Measurements from ENCODE around the gene DDX41. TPM values are rescaled to one million over a fixed set of nuclear protein-coding genes. Genes with fewer than 3 reads are reported as not detected.

The DDX41 gene
- total RNA-seq, 1 experiment from 2014 or later: 136 TPM

- no peak for TF ChIP-seq ARID4B (CRISPR knock-in tag; IDR thresholded peaks at IDR 0.05; ENCODE audit: borderline replicate concordance)
- TF ChIP-seq NR3C1 (CRISPR knock-in tag; conservative IDR thresholded peaks at IDR 0.05; ENCODE audit: low read depth): no peak
- no peak for TF ChIP-seq ZNF671 (CRISPR knock-in tag; IDR thresholded peaks at IDR 0.05)
- TF ChIP-seq CBFB (CRISPR knock-in tag; IDR thresholded peaks at IDR 0.05; ENCODE audit: low read depth): no peak
- no peak for TF ChIP-seq TEAD4 (CRISPR knock-in tag; IDR thresholded peaks at IDR 0.05)
- TF ChIP-seq ZNF423 (CRISPR knock-in tag; IDR thresholded peaks at IDR 0.05): no peak
- TF ChIP-seq FOXP1 (CRISPR knock-in tag; IDR thresholded peaks at IDR 0.05; ENCODE audit: borderline replicate concordance): no peak
- TF ChIP-seq USF1 (CRISPR knock-in tag; IDR thresholded peaks at IDR 0.05): no peak
- no peak for TF ChIP-seq ZBTB21 (CRISPR knock-in tag; IDR thresholded peaks at IDR 0.05; ENCODE audit: borderline replicate concordance)
- TF ChIP-seq EMX1 (CRISPR knock-in tag; IDR thresholded peaks at IDR 0.05): no peak
- no peak for TF ChIP-seq NR2C2 (CRISPR knock-in tag; IDR thresholded peaks at IDR 0.05)
- TF ChIP-seq ATF2 (CRISPR knock-in tag; IDR thresholded peaks at IDR 0.05; ENCODE audit: borderline replicate concordance, low read depth): no peak
- no peak for TF ChIP-seq E2F4 (CRISPR knock-in tag; IDR thresholded peaks at IDR 0.05; ENCODE audit: borderline replicate concordance, low read depth)
Observed at GRCh38 chr5:177513500-177513899, 3.3 kb downstream of the DDX41 start (continued).

- DNase-seq (ENCODE audit: low spot score): no peak
- ChIA-PET POLR2A (no interaction called here), CTCF (interaction anchor here (4.3 kb wide), 1 partner anchor 12 kb away, joined by 29 read pairs; no protein-coding TSS in a partner anchor)
- H3K9me3 Mint-ChIP-seq: no peaks in the 10 kb centered on the region
- peaks cover 30% of the 10 kb centered on the region for H3K4me1 Mint-ChIP-seq
- no peak for ATAC-seq
- no peak overlapping the region for H3K27ac Mint-ChIP-seq
- peaks cover 53% of the 10 kb centered on the region for H3K36me3 Mint-ChIP-seq
- no peak overlapping the region for H3K4me3 Mint-ChIP-seq
- peaks cover 4% of the 10 kb centered on the region; the same call in 1 of the 2 replicates for H3K27me3 Mint-ChIP-seq (ENCODE audit: low read depth)
- TF ChIP-seq FOXK1 (CRISPR knock-in tag; IDR thresholded peaks at IDR 0.05): no peak
- TF ChIP-seq E2F5 (CRISPR knock-in tag; IDR thresholded peaks at IDR 0.05): no peak
- no peak for TF ChIP-seq HMGXB4 (CRISPR knock-in tag; IDR thresholded peaks at IDR 0.05)
- TF ChIP-seq ZNF138 (CRISPR knock-in tag; conservative IDR thresholded peaks at IDR 0.05): no peak
- no peak for TF ChIP-seq ZNF532 (CRISPR knock-in tag; IDR thresholded peaks at IDR 0.05; ENCODE audit: borderline replicate concordance)
- no peak for TF ChIP-seq SMAD4 (CRISPR knock-in tag; IDR thresholded peaks at IDR 0.05)
Observed at GRCh38 chr5:177512736-177513380, 3.9 kb downstream of the DDX41 start.

Data from WTC11 (cell line).